Ovary (tissue), 3 donors: Measurements from ENCODE around the gene SLFN12.

Experiments used
- CTCF ChIP-seq, 3 donors: fragments of 450-650 bp in 2 of 3; fragments of 200-600 bp in 1 of 3; IDR thresholded peaks; one replicate each; pipeline versions ENCODE4 v1.5.1 to v1.8.0; 2016 to 2022; ENCODE audit warnings: antibody characterized with exemption in 3 of 3, mild to moderate bottlenecking in 1 of 3
- EP300 ChIP-seq: sonication (generic); formaldehyde crosslinking; IDR thresholded peaks from one replicate; pipeline ENCODE4 v1.6.1; 2017; ENCODE audit warnings: antibody characterized with exemption
- POLR2A ChIP-seq: fragments of 450-650 bp; IDR thresholded peaks from one replicate; pipeline ENCODE4 v1.6.1; 2017; ENCODE audit warnings: antibody characterized with exemption, mild to moderate bottlenecking, moderate library complexity
- donor health status: DM: no; HTN: no; CAD: no.

DNA sequence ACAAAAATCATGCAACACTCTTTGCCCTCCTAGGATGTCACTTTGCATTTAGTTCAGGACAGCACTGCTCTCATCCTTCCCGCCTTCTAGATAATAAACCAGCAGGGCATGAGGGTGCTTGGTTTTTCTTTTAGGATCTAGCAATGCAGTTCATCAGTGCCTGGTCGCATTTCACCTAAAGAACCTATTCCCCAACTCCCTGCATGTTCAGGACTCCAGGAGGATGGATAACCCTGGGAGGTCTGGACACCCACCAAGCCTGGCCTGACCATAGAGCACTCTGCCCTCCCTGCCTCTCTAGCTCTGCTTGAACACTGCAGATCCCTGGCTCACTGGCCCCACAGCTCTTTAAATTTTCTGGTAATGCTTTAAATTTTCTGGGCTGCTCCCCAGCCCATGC lies 2.6 kb downstream of the SLFN12 start:
- no peak for TF ChIP-seq CTCF (IDR thresholded peaks at IDR 0.05)
- TF ChIP-seq EP300 = no peak
- TF ChIP-seq POLR2A = no peak
